Middle frontal gyrus (tissue), 1 donor: ENCODE data around the gene ZNF383.
"Not testable (repeated sequence)": the region's sequence is repeated elsewhere in the genome, so short reads cannot be mapped to it uniquely, and the experiment has no call there.

Experiments
- DNase-seq: peaks from one replicate; pipeline ENCODE4 v3.0.0-alpha.2; 2015; ENCODE audit warnings: low spot score; ENCODE audit errors: extremely low spot score

The ZNF383 gene

DNA sequence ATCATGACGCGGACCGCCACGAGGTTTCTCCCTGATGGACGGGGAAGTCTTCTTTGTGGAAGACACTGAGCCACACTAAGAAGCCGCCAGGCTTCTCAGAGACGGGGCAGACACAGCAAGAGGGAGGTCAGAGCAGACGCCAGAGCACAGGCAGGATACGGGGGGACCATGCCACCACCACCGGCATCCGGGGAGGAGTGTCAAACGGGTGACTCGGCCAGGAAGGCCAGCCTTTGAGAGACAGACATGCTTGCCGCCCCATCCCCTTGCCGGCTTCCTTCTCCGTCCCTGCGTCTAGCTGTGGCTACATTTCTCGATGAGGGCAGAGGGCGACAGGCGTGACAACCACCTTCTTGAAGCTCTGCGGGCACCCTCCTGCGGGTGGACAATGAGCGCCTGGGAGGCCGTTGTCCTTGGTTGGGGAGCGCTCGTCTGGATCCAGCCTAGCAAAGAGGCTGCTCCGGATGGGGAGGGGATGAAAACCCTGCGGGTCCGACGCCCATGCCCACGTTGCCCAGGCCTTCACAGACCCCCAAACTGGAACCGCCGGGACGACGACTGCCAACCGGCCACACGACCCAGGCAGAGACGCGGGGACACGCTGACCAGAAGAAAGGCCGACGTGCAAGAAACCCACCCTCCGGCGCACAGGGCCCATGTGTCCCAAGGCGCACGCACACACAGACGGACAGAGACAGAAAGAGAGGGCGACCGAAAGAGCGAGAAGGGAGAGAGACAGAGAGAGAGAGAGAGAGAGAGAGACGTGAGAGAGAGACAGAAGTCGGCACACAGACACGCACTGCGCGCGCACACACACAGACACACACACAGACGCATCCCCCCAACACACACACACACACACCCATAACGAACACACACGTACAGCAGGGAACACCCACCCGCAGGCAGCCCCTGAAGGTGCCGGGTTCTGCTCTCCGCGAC lies 75.3 kb downstream of the ZNF383 start:
- DNase-seq = not testable (repeated sequence)

DNA sequence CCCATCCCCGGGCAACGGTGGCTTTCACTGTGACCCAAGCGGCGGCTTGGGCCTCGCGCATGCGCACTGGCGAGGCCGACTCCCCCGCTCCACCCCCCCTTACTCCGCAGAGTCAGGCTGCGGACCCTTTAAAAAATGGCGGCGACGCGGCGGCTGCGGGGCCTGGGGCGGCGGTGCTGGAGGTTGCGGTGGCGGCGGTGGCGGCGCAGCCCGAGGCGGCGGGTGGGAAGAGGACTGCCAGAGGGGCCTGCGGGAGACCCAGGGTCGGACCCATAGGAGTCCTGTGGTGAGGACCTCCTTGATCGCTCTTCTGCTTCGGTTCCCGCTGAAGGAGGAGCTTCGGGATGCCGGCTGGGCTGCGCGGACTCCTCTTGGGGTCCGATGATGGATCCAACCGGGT lies 76.2 kb downstream of the ZNF383 start:
- DNase-seq = not testable (repeated sequence)
